GM12878 (cell line): ENCODE data around the gene S100A6.
A peak's percentile ranks its signal among the peaks of the same experiment; 100 is the strongest.

Source experiments
- ATF3 ChIP-seq: IDR thresholded peaks from 2 replicates; pipeline ENCODE4 v1.6.1; 2011; ENCODE audit warnings: low read depth, mild to moderate bottlenecking, low read length, moderate library complexity, borderline replicate concordance; ENCODE audit errors: extremely low read depth
- EP300 ChIP-seq, 2 experiments: fragments of 150-350 bp in 1 of 2; IDR thresholded peaks; 2 replicates each; pipeline ENCODE4 v1.6.1; 2011 to 2012; ENCODE audit warnings: low read depth in 2 of 2, low read length in 2 of 2, borderline replicate concordance in 1 of 2, improper control_type of control experiment in 1 of 2, inconsistent platforms in 1 of 2; ENCODE audit not compliant: control insufficient read depth in 1 of 2
- FOXK2 ChIP-seq: fragments of 450-650 bp; IDR thresholded peaks from 2 replicates; pipeline ENCODE4 v1.6.1; 2017; ENCODE audit warnings: mild to moderate bottlenecking, moderate library complexity
- HDAC2 ChIP-seq: fragments of 200-600 bp; sonication (generic); IDR thresholded peaks from 2 replicates; pipeline ENCODE4 v1.6.1; 2017
- IKZF2 ChIP-seq, 2 experiments: fragments of 450-650 bp; IDR thresholded peaks; 2 replicates each; pipeline ENCODE4 v1.6.1; 2017; ENCODE audit warnings: mild to moderate bottlenecking in 2 of 2, moderate library complexity in 2 of 2
- POLR2A ChIP-seq: IDR thresholded peaks from 2 replicates; pipeline ENCODE4 v1.6.1; 2011; ENCODE audit warnings: low read depth, mild to moderate bottlenecking, low read length
- RCOR1 ChIP-seq: conservative IDR thresholded peaks from 2 replicates; pipeline ENCODE4 v1.6.1; 2012; ENCODE audit warnings: low read depth, low read length, improper control_type of control experiment
- USF2 ChIP-seq: IDR thresholded peaks from 2 replicates; pipeline ENCODE4 v1.6.1; 2011; ENCODE audit warnings: low read depth, low read length, improper control_type of control experiment, borderline replicate concordance
- TF ChIP-seq, protein P1 (sequence below), 3 experiments: IDR thresholded peaks in 2 of 3; conservative IDR thresholded peaks in 1 of 3; 2 replicates each; pipeline ENCODE4 v1.5.1; 2011; ENCODE audit warnings: low read depth in 3 of 3, low read length in 3 of 3, mild to moderate bottlenecking in 3 of 3, control low read depth in 2 of 3, moderate library complexity in 2 of 3, inconsistent platforms in 1 of 3, mixed read lengths in 1 of 3; ENCODE audit not compliant: control insufficient read depth in 2 of 3, insufficient read depth in 1 of 3; ENCODE audit errors: extremely low read depth in 1 of 3
- TF ChIP-seq, protein P2 (sequence below): fragments of 450-650 bp; IDR thresholded peaks from 2 replicates; pipeline ENCODE4 v1.6.1; 2017; ENCODE audit warnings: antibody characterized with exemption, mild to moderate bottlenecking, moderate library complexity

DNA sequence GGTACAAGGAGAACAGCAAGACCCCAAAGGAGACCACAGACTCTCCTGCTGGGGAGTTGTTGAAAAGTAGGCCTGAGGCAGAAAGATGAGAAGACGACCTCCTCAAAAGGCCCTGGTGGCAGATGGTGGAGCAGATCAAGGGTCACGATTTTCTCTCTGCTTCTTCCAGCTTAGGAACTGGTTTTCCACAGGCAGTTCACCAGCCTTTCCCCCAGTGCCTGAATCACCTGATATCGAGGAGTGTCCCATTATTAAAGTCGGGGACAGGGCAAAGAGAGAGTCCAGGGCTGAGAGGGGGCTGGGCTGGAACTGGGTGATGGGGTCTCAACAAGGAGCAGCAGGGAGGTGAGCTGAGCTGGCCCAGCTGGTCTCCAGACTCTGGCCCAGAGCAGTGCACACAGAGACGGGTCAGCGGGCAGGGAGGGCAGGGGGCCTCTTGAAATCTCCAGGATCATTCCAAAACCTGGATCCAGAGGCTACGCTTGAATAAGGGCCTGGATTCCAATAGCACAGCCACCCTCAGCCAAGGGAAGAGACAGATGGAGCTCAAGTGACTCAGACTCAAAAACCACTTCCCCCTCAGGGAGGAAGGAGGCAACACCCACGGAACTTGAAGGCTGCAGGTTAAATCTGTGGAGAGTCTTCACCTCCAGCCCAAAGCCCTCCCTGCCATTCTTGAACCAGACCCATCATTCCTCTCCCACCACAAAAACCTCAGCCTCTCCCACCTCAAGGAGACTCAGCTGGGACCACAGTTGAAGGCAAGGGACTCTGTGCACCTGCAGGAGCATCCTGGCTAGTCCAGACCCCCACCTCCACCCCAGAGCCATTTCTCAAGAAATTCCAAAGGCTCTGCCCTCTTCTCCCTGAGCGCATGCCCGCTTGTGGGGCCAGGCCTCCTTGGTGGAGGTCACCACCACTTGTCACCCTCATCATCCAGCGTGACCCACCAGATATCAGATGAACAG is 4.9 kb upstream of the S100A6 start, which contains the start of gene S100A5:
- TF ChIP-seq USF2 (no peak), RCOR1 (no peak), HDAC2 (no peak), ATF3 (no peak), FOXK2 (no peak), EP300 (IDR thresholded peaks at IDR 0.05; ENCODE audit: borderline replicate concordance in 1 of 2, control insufficient read depth in 1 of 2, low read depth in 2 of 2, low read length in 2 of 2) (no peak), POLR2A (no peak), IKZF2 (IDR thresholded peaks at IDR 0.05) (0 out of 4 replicates have a peak, but pooled peaks of 1 of the 2 experiments have one; percentile 15)
- TF ChIP-seq, protein P1, sequence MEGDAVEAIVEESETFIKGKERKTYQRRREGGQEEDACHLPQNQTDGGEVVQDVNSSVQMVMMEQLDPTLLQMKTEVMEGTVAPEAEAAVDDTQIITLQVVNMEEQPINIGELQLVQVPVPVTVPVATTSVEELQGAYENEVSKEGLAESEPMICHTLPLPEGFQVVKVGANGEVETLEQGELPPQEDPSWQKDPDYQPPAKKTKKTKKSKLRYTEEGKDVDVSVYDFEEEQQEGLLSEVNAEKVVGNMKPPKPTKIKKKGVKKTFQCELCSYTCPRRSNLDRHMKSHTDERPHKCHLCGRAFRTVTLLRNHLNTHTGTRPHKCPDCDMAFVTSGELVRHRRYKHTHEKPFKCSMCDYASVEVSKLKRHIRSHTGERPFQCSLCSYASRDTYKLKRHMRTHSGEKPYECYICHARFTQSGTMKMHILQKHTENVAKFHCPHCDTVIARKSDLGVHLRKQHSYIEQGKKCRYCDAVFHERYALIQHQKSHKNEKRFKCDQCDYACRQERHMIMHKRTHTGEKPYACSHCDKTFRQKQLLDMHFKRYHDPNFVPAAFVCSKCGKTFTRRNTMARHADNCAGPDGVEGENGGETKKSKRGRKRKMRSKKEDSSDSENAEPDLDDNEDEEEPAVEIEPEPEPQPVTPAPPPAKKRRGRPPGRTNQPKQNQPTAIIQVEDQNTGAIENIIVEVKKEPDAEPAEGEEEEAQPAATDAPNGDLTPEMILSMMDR (IDR thresholded peaks at IDR 0.05 in 2 of 3, conservative IDR thresholded peaks at IDR 0.05 in 1 of 3; ENCODE audit: control insufficient read depth in 2 of 3, extremely low read depth in 1 of 3, insufficient read depth in 1 of 3, low read depth in 3 of 3, low read length in 3 of 3): no peak
- TF ChIP-seq, protein P2, sequence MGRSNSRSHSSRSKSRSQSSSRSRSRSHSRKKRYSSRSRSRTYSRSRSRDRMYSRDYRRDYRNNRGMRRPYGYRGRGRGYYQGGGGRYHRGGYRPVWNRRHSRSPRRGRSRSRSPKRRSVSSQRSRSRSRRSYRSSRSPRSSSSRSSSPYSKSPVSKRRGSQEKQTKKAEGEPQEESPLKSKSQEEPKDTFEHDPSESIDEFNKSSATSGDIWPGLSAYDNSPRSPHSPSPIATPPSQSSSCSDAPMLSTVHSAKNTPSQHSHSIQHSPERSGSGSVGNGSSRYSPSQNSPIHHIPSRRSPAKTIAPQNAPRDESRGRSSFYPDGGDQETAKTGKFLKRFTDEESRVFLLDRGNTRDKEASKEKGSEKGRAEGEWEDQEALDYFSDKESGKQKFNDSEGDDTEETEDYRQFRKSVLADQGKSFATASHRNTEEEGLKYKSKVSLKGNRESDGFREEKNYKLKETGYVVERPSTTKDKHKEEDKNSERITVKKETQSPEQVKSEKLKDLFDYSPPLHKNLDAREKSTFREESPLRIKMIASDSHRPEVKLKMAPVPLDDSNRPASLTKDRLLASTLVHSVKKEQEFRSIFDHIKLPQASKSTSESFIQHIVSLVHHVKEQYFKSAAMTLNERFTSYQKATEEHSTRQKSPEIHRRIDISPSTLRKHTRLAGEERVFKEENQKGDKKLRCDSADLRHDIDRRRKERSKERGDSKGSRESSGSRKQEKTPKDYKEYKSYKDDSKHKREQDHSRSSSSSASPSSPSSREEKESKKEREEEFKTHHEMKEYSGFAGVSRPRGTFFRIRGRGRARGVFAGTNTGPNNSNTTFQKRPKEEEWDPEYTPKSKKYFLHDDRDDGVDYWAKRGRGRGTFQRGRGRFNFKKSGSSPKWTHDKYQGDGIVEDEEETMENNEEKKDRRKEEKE: no peak
